HG02623 (cell line): ENCODE measurements around the gene COL23A1.
"Not testable (repeated sequence)": the region's sequence is repeated elsewhere in the genome, so short reads cannot be mapped to it uniquely, and the experiment has no call there.

Source experiments
- ATAC-seq: cut with Tn5 transposase; IDR thresholded peaks from one replicate; pipeline ENCODE4 v1.9.1; 2021; ENCODE audit warnings: moderate library complexity; ENCODE audit not compliant: unreplicated experiment

Gene COL23A1

DNA sequence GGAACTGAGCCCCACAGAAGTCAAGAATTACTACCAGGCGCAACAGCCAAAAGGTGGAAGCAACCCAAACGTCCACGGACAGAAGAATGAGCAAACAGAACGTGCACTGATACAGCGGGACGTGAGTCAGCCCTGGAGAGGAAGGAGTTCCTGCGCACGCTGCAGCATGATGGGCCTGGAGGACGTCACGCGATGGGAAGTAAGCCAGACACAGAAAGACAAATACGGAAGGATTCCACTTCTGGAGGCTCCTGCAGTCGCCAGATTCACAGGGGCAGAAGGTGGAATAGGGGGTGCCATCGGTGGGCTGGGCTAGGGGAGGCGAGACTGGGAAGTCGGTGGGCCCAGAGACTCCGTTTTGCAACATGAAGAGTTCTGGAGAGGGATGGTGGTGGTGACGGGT, 277.3 kb downstream of the COL23A1 start:
- ATAC-seq = no peak

DNA sequence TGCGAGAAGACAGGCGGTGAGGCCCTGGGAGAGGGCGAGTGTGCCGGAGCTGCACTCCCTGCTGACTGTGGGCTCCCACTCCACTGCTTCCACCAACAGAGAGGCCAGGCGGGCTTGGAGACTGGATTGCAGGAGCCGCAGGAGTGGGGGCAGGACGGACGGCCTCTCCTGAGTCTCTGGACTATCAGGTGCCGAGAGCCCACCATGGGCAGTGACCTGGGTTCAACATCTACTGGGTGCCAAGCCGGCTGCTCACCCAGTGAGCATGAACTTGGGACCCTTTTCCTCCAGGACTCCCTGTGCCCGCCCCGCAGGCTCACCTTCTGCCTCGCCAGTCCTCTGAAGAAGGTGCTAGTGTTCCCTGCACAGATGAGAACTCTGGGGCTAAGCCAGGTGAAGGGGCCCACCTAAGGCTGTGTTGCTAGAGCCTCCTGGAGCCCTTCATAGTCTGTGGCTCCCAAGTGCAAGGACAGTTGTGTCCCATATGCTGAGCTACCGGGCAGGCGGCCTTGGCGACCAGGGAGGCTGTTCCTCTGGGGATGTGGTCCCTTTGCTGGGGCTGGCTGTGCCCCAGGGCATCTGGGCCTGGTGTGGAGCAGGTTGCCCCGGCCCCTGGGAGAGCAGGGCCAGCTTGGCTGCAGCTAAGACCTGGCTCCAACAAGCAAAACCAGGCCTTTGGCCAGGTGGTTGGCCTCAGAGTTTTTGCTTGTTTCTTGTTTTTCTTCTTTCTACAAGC, 279.9 kb downstream of the COL23A1 start:
- ATAC-seq = no peak

DNA sequence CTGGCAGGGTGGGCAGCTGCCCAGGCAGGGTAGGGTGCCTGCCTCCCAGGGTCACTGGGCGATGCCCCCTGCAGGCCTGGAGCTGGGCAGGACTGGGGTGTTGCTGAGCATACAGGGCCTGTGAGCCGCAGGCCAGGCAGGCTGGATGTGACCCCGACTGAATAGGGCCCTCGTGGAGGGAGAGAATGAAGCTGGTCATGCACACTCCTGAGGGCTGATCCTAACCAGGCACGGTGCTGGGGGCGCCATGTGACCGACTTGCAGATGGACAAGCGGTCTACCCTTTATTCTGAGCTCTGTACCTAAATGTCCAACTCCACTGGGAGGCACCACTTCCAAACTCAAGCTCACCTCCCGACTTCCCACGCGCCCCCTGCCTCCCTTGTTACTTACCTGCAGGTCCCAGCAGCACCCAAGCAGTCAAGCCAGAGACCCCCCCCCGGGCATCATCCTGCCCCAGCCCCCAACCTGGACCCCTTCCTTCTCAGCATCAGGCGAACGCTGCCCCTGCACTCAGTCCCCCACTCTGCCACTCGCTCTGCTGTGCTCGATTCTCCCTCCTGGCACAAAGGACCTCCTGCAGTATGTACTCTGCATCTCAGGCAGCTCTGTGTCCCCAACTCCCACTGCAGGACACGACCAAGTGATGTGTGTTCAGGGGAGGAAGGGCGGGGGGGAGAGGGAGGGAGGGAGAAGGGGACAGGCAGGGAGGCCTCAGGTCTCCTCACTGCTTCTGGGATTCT, 280.8 kb downstream of the COL23A1 start:
- ATAC-seq = no peak

DNA sequence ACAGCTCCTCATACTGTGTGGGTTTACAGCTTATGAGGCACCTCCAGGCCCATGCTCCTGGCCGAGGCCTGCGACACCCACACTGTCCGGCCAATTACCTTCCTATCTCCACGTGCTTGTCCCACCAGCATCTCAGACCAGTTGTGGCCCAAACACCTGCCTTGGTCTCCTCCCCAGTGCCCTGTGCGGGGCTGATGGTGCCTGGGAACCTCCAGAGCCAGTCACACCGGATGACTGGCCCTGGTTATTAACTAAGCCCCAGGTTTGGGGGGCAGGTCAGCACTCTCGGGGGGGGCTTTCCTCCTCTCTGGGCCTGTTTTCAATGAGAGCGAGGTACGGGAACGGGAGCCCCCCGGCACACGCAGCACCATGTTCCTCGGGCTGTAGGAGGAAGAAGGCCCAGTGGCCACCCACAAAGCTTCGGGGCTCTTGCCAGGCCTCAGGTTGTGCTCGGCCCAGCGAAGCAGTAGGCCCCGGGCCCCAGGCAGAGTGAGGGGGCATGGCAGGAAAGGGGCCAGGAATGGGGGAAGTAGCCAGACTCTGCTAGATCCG, 281.6 kb downstream of the COL23A1 start:
- ATAC-seq = no peak

DNA sequence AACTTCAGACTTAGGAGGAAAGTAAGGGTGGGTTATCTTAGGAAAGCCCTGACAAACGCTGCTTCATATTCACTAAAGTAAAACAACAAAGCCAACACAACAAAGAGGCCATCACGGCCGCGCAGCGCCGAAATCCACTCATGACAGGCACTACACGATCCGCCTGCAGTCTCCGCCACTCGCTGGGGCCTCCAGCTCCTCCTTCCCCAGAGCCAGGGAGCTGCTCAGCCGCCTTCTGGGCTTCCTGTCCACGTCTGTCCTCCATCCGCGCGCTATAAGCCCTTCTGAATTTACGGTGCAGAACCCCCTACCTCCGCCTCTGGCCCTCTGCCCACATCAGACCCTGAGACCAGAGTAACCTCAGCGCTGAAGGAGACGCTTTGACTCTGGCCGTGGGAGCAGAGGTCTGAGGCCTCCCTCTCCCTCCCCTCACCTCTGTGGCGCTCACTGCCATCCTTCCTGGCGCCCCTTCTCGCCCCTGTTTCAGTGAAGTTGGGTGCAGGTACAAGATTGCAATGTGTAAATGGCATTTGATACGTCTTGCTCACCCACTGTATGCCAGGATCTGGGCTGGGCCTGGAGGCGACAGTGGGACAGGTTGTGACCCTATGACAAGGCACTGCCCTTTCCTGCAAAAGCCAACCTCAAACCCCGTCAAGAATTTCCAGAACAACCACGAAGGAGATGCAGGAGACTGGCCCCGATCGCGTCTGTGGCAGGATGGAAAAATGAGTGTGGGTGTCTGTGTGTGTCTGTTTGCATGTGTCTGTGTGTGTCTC, 282.7 kb downstream of the COL23A1 start:
- ATAC-seq = no peak

DNA sequence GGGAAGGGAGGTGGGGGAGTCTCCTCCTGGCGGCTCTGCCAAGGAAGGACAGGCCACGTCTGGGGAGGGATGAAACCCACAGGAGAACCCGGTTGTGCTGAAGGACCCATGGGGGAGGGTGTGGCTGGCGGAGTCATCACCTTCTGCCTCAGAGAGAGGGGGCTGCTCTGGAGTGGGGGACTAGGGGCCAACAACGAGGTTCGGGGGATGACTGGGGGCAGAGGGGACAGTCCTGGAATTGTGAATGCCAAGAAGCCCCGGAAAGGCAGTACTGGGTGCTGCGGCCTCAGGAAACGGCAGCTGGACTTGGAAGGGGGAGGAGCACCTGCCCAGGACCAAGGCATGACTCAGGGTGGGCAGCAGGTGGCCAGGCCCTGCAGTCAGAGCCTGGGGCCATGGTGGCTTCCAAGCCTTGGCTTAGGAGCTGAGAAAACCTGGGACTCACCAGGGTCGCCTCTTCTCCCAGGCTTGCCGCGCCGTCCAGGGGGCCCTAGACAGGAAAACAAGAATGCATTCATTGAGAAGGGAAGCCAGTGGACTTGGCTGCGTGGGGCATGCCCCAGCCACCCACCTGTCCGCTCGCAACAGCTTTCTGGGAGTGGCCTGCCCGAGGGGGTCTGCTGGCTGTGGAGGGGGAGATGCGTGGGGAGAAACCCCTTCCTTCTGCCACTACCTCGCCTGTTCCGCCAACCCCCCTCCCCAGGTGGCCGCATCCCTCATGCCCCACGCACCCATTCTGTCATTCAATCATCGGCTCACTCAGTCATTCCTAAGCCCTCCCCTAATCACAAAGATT, 283.6 kb downstream of the COL23A1 start:
- ATAC-seq = no peak

DNA sequence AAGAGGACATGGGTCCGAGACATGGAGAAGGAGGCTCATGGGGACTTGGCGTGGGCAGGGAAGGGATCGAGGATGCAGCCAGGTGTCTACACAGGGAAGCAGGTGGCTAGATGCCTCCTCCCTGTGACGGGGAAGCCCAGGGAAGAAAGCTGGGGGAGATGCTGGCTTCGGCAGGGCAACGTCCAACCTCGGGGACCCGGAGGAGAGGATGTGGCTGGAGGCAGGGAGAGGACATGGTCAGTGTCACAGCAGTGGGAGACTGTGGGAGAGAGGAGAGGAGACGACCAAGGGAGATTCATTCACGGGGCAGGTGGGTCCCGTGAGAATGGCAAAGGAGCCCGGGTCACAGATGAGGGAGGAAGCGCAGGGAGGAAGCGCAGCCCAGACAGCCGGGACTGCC, 284.4 kb downstream of the COL23A1 start:
- ATAC-seq = no peak

DNA sequence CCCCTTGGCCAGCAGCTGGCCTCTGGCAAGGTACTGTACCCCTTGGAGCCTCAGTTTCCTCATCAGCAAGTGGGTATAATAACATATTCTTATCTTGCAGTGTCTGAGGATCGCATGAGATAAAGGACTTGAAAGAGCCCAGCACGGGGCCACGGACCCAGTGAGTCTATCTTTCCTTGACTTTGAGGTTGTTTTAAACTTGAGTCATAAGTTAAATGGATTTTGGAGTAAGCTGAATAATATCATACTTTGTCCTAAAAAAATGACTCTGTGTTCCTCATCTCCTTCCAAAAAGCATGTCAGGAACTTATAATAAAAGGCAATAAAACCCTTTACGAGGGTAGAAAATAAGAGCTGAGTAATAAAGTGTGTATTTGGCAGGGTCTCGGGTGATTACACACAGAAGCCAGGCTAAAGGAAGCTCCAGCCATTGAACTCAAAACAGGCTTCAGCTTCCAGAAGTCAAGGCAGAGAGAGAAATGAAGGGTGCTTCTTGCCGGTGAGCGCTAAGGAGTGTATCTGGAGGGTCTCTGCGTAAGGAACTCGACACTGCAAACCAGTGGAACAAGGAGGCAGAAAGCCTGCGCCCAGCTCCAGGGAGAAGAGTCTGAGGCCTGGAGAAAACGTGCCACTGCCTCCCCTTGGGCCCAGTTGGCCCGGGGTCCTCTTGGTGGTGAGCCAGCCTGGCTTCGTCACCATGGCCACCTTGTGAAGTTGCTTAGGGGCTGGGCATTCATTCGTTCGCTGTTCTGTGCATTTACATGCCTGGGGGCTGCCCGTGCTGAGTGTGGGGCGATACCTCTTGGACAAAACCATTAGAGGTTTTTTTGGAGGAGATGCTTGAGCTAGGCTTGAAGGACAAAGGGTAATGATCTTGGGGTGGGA, 285.2 kb downstream of the COL23A1 start:
- no peak for ATAC-seq

DNA sequence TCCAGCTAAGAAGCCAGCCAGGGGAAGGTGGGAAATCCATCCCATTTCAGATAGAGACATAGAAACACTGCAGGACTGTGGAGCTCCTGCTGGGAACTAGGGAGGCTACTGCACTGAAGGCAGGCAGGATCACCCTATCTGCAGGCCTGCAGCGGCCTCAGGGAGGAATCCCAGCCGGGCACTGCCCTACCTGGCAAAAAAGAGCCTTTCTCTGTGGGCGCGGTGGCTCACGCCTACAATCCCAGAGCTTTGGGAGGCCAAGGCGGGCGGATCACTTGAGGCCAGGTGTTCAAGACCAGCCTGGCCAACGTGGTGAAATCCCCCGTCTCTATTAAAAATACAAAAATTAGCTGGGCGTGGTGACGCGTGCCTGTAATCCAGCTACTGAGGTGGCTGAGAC, 286.2 kb downstream of the COL23A1 start:
- no peak for ATAC-seq

DNA sequence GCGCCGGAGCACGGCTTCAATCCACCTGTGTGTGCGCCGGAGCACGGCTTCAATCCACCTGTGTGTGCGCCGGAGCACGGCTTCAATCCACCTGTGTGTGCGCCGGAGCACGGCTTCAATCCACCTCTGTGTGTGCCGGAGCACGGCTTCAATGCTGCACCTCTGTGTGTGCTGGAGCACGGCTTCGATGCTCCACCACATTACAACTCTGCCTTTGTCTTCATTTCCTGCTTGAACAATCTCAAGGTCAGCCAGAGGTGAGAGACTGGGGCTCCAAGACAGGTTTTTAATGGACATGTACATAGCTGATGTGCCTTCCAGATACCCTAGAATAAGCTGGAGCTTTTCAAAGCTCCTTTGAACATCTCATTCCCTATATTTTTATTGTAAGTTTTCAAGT, 287.9 kb downstream of the COL23A1 start:
- ATAC-seq = not testable (repeated sequence)

DNA sequence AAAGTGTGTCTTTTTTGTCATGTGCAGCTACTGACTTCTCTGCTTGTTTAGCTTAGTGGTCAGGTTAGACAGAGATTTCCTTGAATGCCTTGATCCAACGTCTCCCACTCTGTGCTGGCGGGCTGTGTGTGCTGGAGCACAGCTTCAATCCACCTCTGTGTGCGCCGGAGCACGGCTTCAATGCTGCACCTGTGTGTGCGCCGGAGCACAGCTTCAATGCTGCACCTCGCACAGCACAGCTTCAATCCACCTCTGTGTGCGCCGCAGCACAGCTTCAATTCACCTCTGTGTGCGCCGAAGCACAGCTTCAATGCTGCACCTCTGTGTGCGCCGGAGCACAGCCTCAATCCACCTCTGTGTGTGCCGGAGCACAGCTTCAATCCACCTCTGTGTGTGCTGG, 288.6 kb downstream of the COL23A1 start:
- ATAC-seq = no peak

DNA sequence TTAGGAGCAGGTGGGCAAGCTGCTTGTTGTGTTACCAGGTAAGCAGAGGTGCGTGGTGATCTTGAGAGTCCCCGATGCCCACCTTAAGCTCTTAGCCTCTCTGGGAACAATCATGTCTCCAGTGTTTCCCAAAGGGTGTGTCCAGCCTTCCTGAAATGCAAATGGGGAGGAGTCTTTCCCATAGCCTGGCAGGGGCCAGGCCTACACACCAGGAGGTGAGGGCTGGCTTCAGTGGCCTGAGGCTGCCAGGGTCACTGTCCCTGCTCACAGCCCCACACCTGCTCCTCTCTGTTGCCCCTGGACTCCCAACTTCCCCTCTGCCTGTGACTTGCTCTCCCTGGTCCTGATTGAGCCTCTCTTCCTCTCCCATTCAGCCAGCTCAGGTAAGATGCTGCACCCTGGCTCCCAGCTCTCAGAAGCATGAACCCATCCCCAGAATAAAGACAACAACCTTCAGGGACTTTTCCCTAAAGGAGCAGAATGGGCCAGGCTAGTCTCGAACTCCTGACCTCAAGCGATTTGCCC, 291.8 kb downstream of the COL23A1 start:
- no peak for ATAC-seq

DNA sequence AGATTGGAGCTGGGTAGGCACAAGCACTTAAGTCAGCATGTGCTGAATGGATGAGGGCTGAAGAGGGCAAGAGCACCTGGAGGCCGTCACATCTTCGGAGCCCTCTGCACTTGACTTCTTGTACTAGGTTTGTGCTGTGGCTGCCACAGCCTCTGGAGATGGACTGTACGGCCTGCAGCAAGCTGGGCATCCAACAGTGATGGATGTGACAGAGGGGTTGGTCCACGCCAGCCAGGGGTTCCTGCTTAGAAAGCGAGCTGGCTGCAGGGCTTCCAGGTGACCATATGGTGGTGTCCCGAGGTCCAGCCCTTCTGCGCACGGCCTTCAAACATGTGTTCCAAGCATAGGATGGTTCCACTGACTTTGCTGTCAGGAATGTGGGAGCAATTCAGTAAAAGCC, 292.4 kb downstream of the COL23A1 start:
- no peak for ATAC-seq

DNA sequence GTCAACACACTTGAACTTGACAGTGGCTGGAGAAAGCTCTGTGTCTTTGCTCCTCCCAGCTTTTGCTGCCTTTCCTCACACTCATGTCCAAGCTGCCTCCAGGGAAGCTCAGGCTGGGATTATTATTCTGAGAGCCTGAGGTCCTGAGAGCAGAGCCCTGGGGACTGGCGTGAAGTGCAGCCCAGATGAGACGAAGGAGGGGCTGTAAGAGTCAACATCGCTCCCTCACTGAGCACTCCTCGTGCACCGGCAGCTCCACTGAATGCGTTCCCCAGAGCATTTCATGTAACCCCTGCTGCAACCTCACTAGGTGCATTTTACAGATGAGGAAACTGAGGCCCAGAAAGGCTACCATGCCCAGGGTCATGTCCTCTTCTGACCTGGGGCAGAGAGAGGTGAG, 294.1 kb downstream of the COL23A1 start:
- ATAC-seq = no peak

DNA sequence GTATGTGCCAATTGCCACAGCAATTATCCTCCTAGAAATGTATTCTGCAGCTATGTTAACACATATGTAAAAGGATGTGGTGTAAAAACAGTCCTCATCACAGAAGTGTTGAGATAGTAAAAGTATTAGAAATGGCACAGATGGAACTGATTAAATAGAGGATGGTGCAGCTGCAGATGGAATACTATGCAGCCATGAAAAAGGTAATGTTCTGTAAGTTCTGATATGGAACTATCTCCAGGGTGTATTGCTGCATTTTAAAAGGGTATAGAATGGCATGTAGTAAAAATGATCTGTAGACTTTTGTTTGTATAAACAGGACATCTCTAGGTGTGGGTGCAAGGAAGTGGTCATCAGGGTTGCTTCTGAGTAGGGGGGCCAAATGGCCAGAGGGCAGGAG, 294.6 kb downstream of the COL23A1 start:
- no peak for ATAC-seq

DNA sequence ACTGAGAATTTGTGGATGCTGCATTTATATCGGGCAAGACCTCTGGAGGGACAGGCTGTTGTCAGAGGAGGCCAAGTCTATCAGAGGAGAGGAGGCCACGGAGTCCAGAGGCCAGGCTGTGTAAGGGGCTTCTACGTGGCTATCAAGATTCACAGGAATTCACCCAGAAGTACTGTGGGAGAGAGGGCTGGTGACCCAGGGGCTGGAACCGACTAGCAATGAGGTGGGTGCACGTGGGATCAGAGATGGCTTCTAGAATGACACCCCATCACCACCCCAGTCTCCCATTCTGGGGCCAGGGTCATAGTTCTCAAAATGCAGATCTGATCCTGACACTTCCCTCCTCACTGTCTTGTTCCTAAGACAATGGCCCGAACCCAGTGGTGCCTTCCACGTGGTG, 296.4 kb downstream of the COL23A1 start:
- ATAC-seq = no peak

DNA sequence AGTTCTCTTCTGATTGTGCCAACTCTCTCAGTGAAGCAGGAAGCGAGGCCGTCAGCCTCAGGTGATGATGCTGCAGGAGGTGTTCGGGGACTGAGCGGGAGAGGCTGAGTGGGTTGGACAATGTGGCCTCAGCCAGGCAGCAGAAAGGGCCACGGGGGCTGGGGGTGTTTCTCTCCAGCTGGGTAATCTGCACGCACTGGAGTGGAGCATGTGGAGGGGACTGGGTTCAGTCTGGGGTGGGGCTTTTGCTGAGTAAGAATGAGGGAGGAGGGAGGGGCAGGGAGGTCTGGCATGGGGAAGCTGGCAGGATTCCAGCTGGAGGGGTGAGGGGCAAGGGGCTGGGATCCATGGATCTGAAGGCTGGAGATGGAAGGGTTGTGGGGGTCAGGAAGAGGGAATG, 296.8 kb downstream of the COL23A1 start:
- ATAC-seq = no peak

DNA sequence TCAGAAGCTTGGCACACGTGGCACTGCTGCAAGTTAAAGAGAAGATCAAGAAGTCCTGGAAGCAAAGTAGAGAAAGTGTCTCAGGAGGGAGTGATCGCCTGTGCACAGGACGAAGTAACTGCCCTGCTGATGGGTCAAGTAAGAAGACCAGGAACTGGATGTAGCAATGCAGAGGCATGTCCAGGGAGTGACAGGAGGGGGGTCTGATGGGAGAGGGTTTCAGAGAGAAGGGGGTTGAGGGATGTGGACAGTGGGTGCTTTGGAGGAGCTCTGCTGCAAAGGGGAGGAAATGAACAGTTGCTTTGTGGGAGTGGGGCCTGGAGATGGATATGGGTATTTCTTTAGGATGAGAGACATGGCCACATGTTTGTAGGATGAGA, 297.4 kb downstream of the COL23A1 start:
- no peak for ATAC-seq

DNA sequence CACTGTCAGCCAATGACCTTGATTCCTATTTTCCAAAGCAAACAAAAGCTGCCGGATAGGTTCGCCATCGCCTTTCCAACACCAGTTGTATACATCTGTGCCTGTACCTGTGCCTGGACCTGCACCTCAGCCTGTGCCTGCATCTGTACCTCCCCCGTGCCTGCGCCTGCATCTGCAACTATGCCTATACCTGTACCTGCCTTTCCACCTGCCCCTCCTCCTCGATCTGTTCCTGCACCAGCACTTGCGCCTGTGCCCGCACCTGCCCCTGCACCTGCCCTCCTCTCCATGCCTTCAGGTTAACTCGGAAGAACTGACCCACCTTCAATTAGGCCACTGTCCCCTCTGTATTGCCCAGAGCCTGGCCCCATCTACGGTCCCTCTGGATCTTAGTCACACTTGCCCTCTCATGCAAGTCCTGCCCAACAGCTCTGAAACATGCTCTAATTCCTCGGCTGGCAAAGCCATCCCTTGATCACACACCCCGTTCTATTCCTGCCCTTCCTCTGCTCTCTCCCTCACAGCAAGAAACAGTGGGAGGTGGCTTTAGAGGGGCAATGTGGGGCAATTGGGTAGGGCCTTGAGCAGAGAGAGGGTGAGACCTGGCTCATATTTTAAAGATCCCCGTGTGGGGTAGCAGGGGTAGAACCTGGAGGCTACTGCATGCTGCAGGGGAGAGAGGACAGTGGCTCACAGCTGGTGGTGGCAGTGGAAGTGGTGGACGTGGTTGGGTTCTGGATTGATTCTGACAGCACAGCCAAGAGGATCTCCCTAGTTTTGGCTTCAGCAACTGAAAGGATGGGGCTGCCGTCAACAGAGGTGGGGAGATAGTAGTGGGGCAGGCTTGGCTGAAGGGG, 298.0 kb downstream of the COL23A1 start:
- no peak for ATAC-seq
